Dedifferentiated amniotic fluid mesenchymal stem cell (primary cell): Measurements from ENCODE around the gene PRKACG.
A peak's percentile ranks its signal among the peaks of the same experiment; 100 is the strongest.
"Not testable (repeated sequence)": the region's sequence is repeated elsewhere in the genome, so short reads cannot be mapped to it uniquely, and the experiment has no call there.

Experiments used
- DNase-seq: peaks from one replicate; pipeline ENCODE4 v3.0.0-alpha.2; 2016; ENCODE audit errors: extremely low spot score

The PRKACG gene

DNA sequence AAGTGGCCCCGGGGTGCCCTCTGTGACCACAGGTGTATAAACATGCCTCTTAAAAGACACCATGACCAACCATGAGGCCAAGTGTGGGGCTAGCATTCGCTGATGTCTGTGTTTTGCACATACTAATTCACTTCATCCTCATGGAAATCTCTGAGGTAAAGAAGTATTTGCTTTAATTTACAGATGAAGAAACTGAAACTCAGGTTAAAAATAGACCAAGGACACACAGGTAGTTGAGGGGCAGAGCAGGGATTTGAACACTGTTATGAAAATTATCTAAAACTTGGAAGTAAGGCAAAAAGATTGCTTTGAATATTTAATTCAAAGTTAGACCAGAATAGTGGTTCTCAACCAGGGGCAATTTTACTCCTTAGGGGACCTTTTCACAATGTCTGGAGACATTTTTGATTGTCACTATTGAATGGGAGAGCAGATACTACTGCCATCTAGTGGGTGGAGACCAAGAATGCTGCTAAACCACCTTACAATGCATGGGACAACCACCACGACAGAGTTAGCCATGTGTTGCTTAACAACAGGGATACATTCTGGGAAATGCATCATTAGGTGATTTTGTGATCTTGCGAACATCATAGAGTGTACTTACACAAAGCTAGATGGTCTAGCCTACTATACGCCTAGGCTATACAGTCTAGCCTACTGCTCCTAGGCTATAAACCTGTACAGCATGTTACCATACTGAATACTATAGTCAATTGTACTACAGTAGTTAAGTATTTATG lies 13.6 kb upstream of the PRKACG start:
- DNase-seq, result peak; percentile 45

DNA sequence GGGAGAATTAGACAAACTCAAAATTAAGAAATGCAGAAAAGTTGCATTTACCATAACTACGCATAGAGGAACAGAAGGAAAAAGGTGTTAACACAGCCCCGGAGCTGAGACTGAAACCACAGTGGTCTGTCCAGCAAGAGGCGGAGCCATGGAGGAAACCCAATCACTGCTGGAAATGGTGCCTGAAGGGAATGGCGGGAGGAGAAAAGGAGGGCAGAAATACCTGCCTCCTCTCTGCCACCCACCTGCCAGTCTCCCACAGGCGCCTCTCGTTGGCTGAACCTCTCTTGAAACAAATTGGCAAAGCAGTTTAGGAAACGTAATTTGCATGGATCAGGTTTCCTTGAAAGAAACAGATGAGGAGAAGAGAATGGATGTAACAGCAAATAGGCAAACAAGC lies 9.7 kb upstream of the PRKACG start:
- DNase-seq, result no peak

DNA sequence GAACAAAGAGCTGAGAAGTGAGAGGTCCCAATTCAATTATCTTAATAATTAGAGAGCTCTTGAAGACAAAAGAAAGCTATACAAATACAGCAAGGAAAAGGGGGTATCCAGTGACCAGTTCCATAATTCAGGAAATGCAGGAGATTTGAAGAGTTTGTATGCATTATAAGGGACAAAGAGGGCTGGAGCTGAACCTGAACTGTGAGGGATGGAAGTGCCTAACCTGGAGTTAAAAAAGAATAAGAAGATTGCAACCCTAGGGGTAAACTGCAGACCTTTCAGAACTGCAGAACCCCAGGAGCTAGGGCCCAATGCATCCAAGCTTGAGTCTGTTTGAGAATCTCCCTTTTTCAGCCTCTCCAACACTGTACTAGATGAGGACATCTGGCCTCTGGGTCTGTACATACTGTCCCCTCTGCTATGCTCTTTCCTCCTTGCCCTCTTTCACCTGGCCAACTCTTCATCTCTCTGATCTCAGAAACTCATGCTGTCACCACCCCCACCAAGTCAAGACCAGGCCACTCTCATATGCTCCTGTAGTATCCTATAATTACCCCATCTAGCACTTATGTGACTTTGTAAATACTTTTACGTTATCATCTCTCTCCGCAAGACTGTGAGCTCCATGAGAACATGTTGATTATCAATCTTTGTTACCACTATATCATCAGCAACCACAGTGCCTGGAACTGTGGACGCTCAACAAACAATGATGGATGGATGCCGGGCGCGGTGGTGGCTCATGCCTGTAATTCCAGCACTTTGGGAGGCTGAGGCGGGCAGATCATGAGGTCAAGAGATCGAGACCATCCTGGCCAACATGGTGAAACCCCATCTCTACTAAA lies 6.6 kb upstream of the PRKACG start:
- no peak for DNase-seq

DNA sequence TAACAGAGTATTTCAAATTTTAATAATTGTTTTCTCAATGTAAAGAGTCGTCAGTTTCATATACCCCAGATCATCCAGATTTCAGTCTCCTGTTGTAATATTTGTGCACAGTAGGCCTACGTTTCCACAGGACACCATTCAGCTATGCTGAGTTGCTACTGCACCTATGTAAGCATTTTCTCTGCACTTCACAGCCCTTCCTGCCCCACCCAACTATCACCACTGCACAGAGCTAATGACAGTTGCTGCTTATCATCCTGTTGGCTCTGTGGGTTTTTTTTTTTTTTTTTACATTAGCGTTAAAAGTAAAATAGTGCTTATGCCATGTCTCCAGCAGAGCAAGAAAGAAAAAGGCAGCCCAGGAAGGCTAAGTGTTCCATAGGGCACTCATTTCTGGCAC lies 5.9 kb upstream of the PRKACG start:
- DNase-seq, result no peak

DNA sequence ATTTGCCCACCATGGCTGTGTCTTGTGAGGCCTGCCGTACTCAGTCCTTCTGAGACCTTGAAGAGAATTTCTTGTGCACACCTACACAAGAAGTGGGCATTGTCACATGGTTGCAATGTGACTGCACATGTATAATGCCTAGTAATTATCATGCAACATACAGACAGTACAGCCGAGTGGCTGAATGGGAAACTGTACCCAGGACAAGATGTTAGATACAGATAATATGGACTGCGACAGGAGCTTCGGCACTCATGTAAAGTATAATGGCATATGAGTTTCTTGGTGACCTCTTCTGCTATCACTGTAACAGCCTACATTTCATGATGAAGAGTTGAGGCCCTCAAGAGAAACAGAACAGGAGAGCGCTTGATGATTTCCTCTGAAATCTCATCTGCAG lies 4.8 kb upstream of the PRKACG start:
- DNase-seq, result no peak

DNA sequence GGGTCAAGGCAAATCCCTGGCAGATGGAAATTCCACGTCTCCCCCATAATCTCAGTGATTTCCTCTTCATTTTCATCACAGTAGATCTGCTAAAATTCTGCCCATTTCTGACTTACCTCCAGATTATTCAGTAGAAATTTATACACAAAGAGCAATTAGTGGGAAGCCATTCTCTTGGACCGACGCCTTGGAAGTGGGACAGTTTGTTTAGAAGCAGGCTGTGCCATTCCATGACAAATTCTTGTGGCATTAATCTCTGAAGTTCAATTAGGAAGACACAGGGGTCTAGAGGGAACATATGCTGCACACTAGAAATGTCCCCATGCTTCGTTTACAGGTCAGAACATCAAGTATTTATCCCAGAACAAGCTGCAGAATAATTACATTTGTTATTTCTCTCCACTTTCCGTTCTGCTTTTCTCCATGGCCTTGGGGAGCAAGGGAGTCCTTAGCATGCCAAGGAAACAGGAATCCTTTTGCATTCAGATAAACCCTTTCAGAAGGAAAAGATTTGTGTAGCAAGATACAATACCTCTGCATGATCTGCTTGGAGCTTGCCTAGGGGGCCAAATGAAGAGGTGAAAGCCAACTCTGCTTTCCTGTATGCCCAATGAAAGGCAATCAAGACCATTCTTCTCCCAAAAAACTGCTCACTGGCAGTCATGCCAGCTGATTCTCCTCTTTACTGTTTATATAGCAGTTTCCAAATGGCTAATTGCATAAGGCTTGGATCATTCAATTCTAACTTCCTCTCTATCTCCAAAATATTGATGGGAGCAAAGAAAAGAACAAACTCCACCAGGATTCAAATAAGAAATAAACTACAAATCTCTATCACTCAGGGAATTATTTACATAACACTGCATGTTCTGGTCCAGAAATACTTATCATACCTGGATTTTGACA lies 2.5 kb upstream of the PRKACG start:
- no peak for DNase-seq

DNA sequence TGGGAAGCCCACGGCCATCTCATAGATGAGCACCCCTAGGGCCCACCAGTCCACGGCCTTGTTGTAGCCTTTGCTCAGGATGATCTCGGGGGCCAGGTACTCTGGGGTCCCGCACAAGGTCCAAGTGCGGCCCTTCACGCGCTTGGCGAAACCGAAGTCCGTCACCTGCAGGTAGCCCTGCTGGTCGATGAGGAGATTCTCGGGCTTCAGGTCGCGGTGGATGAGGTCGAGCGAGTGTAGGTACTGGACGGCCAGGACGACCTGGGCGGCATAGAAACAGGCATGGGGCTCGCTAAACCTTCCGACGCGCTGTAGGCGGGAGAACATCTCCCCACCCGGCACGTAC lies 558 bp downstream of the PRKACG start:
- DNase-seq, result no peak

DNA sequence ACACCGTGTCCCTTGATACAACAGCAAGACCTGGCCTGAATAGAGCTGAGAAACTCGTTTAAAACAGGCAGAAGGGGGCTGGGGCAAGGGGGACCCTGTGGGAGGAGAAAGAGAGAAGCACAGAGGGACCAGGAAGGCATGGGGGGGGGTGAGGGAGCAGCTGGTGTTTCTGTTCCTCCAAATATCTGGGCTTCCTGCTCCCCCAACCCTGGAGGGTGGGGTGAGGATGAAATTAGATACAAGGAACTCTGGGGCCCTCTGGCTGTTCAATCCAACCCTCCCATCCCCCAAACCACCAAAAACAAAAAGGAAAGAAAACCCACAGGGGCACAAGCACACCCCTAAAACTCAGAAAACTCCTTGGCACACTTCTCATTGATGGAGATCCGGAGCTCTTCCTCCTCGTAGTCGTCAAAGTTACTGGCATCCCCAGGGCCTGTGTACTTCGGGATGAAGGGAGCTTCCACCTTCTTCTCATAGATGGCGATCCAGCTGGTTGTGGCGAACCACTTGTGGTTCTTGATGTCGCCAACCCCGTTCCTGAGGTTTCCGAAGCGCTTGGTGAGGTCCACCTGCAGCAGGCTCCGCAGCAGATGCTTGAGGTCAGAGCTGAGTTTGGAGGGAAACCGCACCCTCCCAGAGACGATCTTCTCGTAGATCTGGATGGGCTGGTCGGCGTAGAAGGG lies 1.1 kb downstream of the PRKACG start:
- no peak for DNase-seq

DNA sequence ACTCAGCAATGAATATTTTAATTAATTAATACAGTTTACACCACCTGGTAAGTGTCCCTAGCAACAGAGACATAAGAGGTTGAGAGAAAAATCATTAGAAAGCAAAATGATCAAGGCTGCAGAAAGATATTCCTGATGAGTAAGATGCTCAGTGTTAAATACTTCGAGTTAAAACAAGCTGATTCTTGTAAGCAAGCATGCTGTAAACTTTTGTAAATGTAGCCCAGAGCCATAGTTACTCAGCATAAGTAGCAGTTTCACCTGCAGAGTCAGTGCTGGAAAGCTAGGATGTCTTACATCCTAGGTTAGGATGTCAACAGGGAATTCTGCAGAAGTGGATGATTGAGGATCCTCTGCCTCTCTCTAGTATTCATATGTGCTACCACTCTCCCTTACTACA lies 4.2 kb downstream of the PRKACG start:
- no peak for DNase-seq

DNA sequence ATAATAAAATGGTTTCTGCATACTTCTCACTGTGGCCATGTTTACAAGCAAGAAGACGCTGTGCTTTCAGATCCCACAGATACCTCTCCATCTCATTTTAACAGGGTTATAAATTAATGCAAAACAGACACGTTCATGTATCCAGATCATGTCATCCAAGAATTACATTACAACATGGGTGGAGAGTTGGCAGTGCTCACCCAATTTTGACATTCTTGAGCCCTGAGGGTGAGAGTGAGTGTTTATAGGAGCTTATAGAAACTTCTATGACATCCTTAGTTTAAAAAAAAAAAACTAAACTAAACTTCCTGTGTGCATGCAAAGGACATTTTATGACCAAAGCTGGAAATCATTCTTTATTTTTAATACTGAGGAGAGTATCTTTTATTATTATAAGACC lies 9.1 kb downstream of the PRKACG start:
- peak; percentile 77 for DNase-seq

DNA sequence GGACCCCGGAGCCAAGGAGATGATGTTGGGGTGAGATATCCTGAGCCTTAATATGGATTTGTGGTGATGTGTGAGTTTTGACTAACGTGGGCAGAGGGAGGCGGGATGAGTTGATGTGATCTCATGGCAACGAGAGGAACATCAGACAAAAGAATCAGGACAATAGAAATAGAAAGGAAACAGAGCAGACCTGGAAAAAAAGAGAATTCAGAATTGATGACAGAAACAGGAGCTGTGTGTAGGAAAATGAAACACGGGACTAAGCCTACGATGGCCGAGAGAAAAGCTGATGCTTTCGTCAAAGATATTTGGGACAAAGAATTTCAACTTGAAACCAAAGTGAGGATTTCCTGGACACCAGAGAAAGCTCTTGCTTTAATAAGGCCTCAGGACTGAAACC lies 10.9 kb downstream of the PRKACG start:
- DNase-seq, result no peak

DNA sequence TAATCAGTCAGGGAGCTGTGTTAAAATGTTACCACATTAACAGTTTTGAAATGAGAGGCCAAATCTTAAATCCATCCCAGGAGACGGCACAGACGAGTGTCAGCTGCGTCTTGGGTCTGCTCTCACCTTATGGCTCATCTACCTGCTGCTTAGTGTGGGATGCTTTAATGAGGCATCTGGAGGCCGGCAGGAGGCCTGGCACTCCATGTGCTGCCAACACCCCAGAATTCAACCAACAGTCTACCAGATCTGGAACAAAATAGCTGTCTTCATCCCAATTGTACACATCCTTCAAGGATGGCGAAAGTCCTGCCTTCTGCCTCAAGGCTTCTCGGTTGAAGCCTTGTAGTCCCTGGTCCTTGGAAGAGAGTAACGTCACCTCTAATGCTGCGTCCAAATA lies 12.0 kb downstream of the PRKACG start:
- DNase-seq, result no peak

DNA sequence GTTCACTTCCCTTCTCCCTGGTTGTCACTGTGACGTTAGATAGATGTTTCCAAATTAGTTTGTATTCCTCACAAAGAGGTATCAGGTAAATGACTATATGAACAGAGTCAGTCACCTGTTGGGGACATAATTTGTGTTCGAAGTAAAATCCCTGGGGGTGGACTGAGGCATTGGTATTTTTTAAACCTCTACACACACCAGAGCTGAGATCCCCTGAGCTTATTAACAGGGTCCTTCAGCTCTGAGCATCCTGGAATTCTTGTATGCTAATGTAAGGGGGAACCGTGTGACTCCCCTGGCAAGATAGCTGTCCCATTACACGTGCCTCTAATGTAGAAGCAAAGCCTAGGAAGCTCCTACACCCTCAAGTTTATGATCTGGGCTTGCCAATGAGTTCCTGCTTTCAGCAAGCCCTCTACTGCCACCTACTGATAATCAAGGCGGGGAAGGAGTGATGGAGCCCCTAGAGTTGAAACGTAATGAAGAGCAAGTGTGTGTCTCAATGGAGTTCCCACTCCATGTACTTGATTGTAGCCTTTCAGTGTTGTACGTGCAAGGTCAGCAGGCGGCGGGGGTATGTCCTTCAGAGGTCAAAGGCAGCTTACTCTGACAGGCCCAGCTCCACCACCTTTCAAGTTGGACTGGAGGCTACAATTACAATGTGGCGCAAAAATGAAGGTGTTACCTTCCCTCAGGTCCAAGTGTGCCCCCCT lies 14.4 kb downstream of the PRKACG start:
- DNase-seq, result peak; percentile 68

DNA sequence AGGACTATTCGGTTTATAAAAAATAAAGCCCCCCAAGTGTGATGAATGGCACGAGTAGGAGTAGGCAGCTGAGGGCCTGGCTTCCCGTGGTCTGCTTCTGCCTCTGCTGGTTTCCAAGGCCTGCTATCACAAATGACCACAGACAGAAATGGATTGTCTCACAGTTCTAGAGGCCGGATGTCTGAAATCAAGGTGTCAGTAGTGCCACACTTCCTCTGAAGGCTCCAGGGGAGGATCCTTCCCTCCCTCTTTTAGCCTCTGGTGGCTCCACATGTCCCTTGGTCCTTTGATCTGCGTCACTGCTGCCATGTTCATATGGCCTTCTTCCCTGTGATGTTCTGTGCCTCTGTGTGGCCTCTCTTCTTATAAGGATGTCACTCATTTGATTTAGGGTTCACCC lies 15.1 kb downstream of the PRKACG start:
- DNase-seq, result no peak

DNA sequence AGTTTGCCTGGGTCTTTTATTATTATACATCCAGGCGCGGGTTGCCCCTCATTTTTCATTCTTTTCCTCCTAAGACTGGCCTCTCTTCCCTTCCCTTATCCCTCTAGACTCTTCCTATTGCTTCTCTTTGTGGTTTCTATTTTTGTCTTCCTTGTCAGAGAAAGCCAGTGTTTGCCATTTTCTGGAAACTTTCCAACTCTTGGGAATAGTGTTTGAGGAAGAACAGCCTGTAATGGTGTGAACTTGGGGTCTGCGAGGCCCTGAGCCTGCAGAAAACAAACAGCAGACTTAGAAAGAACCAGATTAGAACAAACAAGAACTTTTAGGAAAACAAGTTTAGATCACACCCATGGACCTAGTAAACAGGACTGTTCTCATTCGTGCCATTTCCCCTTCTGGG lies 15.5 kb downstream of the PRKACG start:
- DNase-seq, result no peak

DNA sequence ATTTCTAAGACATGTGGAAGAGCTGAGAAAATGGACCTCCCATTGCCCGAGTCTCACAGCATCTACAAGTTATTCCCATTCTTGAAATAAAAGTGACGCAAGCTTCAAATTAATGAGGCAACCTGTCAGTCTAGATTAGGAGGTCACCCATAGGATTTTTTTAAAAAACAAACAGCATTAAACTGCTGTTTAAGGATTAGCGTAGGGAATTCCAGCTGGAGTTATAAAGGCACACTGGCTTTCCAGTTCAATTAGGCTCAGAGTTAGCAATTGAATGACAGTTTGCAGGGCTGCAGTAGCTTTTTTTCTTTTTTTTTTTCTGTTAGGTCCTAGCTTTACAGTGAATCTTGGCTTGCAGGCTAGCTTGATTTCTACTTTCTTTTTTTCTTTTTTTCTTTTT lies 16.2 kb downstream of the PRKACG start:
- DNase-seq, result no peak

DNA sequence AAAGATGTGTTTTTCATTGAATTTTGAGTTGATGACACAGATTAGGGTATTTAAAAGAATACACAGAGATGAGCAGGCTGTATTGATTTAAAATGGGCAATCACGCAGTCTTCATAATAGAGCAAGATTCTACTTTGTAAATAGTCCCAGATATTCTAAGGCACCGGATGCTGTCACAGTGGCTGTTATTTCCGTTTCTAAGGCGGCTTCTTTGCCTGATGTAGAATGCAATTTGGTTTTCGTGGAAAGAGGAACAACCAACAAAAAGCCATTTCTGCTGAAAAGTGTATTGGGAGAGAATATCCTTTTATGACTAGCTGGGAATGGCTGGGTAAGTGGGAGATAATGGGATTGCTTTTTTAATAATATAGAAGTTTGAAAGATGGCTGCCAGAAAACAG lies 17.5 kb downstream of the PRKACG start:
- DNase-seq, result no peak

DNA sequence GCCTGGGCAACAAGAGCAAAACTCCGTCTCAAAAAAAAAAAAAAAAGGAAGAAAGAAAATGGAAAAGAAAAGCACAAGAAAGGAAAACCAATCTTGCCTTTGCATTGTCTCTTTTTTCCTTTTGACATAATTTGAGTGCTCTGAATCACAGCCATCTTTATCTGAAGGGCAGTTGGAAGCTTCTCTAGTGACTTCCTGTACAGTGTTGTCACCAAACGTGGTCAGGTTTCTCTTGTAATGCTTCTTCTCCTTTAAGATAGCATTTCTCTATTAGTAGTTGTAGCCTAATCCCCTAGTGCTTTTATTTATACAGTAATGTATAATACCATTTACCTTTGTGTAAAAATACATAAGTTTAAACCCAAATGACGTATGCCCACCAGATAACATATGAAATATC lies 18.1 kb downstream of the PRKACG start:
- DNase-seq, result no peak

DNA sequence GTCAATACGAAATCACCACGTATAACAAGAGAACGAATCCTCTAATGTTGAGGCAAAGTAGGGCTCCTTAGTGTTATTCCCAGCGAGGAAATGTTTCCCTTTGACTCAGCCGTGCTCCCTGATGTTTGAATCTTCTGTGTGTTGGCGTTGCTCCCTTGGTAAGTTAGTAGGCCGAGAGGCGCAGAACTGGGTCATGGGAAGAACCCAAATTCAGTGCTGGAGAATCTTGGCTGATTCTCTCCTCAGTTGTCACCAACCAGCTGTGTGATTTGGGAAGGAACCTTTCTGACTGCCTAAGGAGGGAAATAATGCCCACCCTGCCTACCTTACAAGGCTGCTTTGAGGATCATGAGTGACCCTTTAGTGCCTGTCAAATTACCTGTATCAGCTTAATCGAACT lies 22.5 kb downstream of the PRKACG start:
- DNase-seq, result no peak

DNA sequence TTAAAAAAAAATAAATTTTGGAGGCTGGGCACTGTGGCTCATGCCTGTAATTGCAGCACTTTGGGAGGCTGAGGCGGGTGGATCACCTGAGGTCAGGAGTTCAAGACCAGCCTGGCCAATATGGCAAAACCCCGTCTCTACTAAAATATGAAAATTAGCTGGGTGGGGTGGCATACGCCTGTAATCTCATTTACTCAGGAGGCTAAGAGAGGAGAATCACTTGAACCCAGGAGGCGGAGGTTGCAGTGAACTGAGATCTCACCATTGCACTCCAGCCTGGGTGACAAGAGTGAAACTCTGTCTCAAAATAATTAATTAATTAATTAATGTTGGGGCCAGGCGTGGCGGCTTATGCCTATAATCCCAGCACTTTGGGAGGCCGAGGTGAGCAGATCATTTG lies 27.0 kb downstream of the PRKACG start:
- DNase-seq, result not testable (repeated sequence)
